GM12878 (cell line): ENCODE data around the gene CAMKK1. TPM values are rescaled to one million over a fixed set of nuclear protein-coding genes. Genes with fewer than 3 reads are reported as not detected.

Experiments used
- ATAC-seq: fragments of 200-7000 bp; cut with Tn5 transposase; 3 replicates; pipeline ENCODE4 v1.9.1; 2020; ENCODE audit warnings: mild to moderate bottlenecking, moderate library complexity
- BruUV-seq: library from RNA; stranded (reverse); fragments of 400-500 nt; replicated peaks from 2 replicates; lab custom pipeline; 2021; lab: Mats Ljungman, UMichigan
- CTCF ChIA-PET: fragments of 300-600 bp; sonication (Branson Sonifier 250); formaldehyde crosslinking; extraction: SDS; loops from one replicate; lab custom pipeline; 2021; ENCODE audit warnings: inconsistent platforms; lab: Yijun Ruan, JAX
- POLR2A ChIA-PET: fragments of 350-600 bp; formaldehyde crosslinking; extraction: SDS; loops from one replicate; lab custom pipeline; 2021; ENCODE audit warnings: inconsistent platforms; lab: Charles Lee
- RAD21 ChIA-PET: fragments of 300-600 bp; sonication (Branson Sonifier 250); formaldehyde crosslinking; loops from one replicate; lab custom pipeline; 2023; ENCODE audit warnings: antibody characterized with exemption; ENCODE audit not compliant: unreplicated experiment; lab: Charles Lee
- SMC1A ChIA-PET: fragments of 300-600 bp; sonication (Branson Sonifier 250); formaldehyde crosslinking; loops from one replicate; lab custom pipeline; 2023; ENCODE audit not compliant: unreplicated experiment, uncharacterized antibody; lab: Charles Lee
- DNase-seq: peaks from one replicate; pipeline ENCODE4 v3.0.0-alpha.2; 2011; ENCODE audit warnings: low read depth, low spot score
- FAIRE-seq: peaks from 3 replicates; lab custom pipeline; 2011; peaks lifted over from hg19 to GRCh38; lab: Jason Lieb, UNC
- H2AFZ ChIP-seq: 2 replicates; pipeline ENCODE4 v1.6.0; 2011; ENCODE audit warnings: low read depth, low read length, control low read depth; ENCODE audit not compliant: control insufficient read depth
- H3K27ac ChIP-seq: 2 replicates; pipeline ENCODE4 v1.5.1; 2011; ENCODE audit warnings: control low read depth; ENCODE audit not compliant: control insufficient read depth, insufficient read depth
- H3K27me3 ChIP-seq, 2 experiments: replicated peaks in 1 of 2; 2 replicates each; pipeline versions ENCODE4 v1.6.0 to v1.6.1; 2011; ENCODE audit warnings: low read length in 1 of 2; ENCODE audit not compliant: control insufficient read depth in 2 of 2, insufficient read depth in 2 of 2
- H3K36me3 ChIP-seq, 2 experiments: 2 replicates each; pipeline ENCODE4 v1.5.1; 2011; ENCODE audit warnings: low read length in 1 of 2; ENCODE audit not compliant: control insufficient read depth in 2 of 2, insufficient read depth in 2 of 2
- H3K4me1 ChIP-seq: 2 replicates; pipeline ENCODE4 v1.6.1; 2011; ENCODE audit warnings: mild to moderate bottlenecking, low read length, moderate library complexity, mixed read lengths; ENCODE audit not compliant: control insufficient read depth, insufficient read depth
- H3K4me2 ChIP-seq: 2 replicates; pipeline ENCODE4 v1.6.0; 2011; ENCODE audit warnings: control low read depth; ENCODE audit not compliant: control insufficient read depth, insufficient read depth
- H3K4me3 ChIP-seq: fragments of 200-600 bp; sonication (generic); 2 replicates; pipeline ENCODE4 v1.5.1; 2016
- H3K79me2 ChIP-seq: 2 replicates; pipeline ENCODE4 v1.6.0; 2011; ENCODE audit warnings: low read length; ENCODE audit not compliant: control insufficient read depth, insufficient read depth
- H3K9ac ChIP-seq: 2 replicates; pipeline ENCODE4 v1.8.0; 2011; ENCODE audit warnings: low read length, control low read depth, mixed read lengths; ENCODE audit not compliant: control insufficient read depth, insufficient read depth
- H3K9me3 ChIP-seq: replicated peaks from 3 replicates; pipeline ENCODE4 v1.5.1; 2011; ENCODE audit warnings: mild to moderate bottlenecking, low read length; ENCODE audit not compliant: control insufficient read depth, insufficient read depth
- H4K20me1 ChIP-seq: 2 replicates; pipeline ENCODE4 v1.6.0; 2011; ENCODE audit not compliant: control insufficient read depth, insufficient read depth
- CREM ChIP-seq: IDR thresholded peaks from 2 replicates; pipeline ENCODE4 v1.6.1; 2014; ENCODE audit warnings: antibody characterized with exemption, low read depth
- JUND ChIP-seq: IDR thresholded peaks from 2 replicates; pipeline ENCODE4 v1.6.1; 2012; ENCODE audit warnings: low read depth, mild to moderate bottlenecking, low read length, improper control_type of control experiment, moderate library complexity
- NRF1 ChIP-seq: conservative IDR thresholded peaks from 2 replicates; pipeline ENCODE4 v1.6.1; 2011; ENCODE audit warnings: mild to moderate bottlenecking, low read depth, low read length, improper control_type of control experiment
- SIX5 ChIP-seq: IDR thresholded peaks from 2 replicates; pipeline ENCODE4 v1.6.1; 2011; ENCODE audit warnings: mild to moderate bottlenecking, low read depth, low read length, moderate library complexity; ENCODE audit not compliant: severe bottlenecking
- ZBTB40 ChIP-seq: fragments of 450-650 bp; IDR thresholded peaks from 2 replicates; pipeline ENCODE4 v1.6.1; 2016; ENCODE audit warnings: mild to moderate bottlenecking, moderate library complexity, borderline replicate concordance
- ZNF24 ChIP-seq: fragments of 450-650 bp; IDR thresholded peaks from 2 replicates; pipeline ENCODE4 v1.6.1; 2017; ENCODE audit warnings: antibody characterized with exemption, mild to moderate bottlenecking
- ZNF622 ChIP-seq: fragments of 450-650 bp; IDR thresholded peaks from 2 replicates; pipeline ENCODE4 v1.6.1; 2017; ENCODE audit warnings: mild to moderate bottlenecking, inconsistent platforms
- WGBS: methylation state at CpG from one replicate; pipeline ENCODE4 v1.1.6; 2016; ENCODE audit warnings: low lambda C conversion rate; ENCODE audit not compliant: insufficient replicate concordance, insufficient coverage; ENCODE audit errors: missing lambda C conversion rate; 5-methylcytosine and 5-hydroxymethylcytosine counted together
- in situ Hi-C: fragments of 300-500 bp; cut with MboI; formaldehyde crosslinking; loops from 9 replicates; pipeline ENCODE4 v1.14.3; 2018; ENCODE audit warnings: mixed read lengths
- intact Hi-C: fragments of 100-400 bp; cut with micrococcal nuclease; formaldehyde crosslinking; loops from one replicate; pipeline ENCODE4 v1.14.2; 2022; ENCODE audit not compliant: unreplicated experiment
- polyA plus RNA-seq, 11 experiments: library from polyadenylated mRNA; depleted of rRNA in 4 of 11; unstranded in 6 of 11; stranded (reverse) in 5 of 11; fragments of >200 nt; fragmentation: Nextera tagmentation in 4 of 11; fragmentation: Illumina TruSeq in 1 of 11; extraction: Ambion mirVana in 4 of 11; extraction: Trizol in 1 of 11; gene quantifications; 1 replicate in 1 of 11; 2 replicates in 10 of 11; pipeline versions ENCODE4 v1.2.1 to v1.2.3, GENCODE V29; 2011 to 2016; ENCODE audit warnings: inconsistent platforms in 2 of 11, missing spikeins in 2 of 11, low read depth in 1 of 11
- total RNA-seq, 4 experiments: library from RNA; depleted of rRNA in 3 of 4; stranded (reverse); fragments of >200 nt in 3 of 4; fragmentation: Illumina TruSeq in 1 of 4; extraction: Trizol in 1 of 4; gene quantifications; 2 replicates each; pipeline versions ENCODE4 v1.2.1 to v1.2.3, GENCODE V29; 2013 to 2021

Gene CAMKK1
- total and polyA plus RNA-seq, 10 of the 15 experiments (the other 5 are each of a cell fraction or from before 2014, with no cell fraction given): 0.06 to 0.84 (median 0.37) TPM

GRCh38 chr17:3851461-3852100 lies 41.3 kb downstream of the CAMKK1 start:
- Histone ChIP-seq H3K27me3 (no peaks in the 10 kb centered on the region; a peak in 1 of 4 replicates), H3K27ac (no peak overlapping the region), H3K4me2 (no peak overlapping the region), H3K79me2 (no peaks in the 10 kb centered on the region), H3K4me1 (no peaks in the 10 kb centered on the region), H3K4me3 (no peak overlapping the region), H2AFZ (no peak overlapping the region), H4K20me1 (no peaks in the 10 kb centered on the region), H3K36me3 (no peaks in the 10 kb centered on the region), H3K9ac (no peak overlapping the region), H3K9me3 (no peaks in the 10 kb centered on the region)
- no TSS peak for BruUV-seq
- ChIA-PET CTCF (interaction anchor here (0.6 to 1.5 kb wide), 5 partner anchors 8 to 114 kb away, joined by 3 to 11 read pairs (median 3); no protein-coding TSS in a partner anchor), SMC1A (interaction anchor here (1.3 kb wide), 1 partner anchor 9 kb away, joined by 3 read pairs; no protein-coding TSS in a partner anchor), RAD21 (no interaction called here), POLR2A (no interaction called here)
- in situ Hi-C loops (no loop called here), intact Hi-C loops (no loop called here)
- WGBS: 65% methylated on average over 24 of the region's 24 CpGs
- ATAC-seq (no peak), DNase-seq (no peak), FAIRE-seq (no peak)
- TF ChIP-seq ZNF24: no peak
- no peak for TF ChIP-seq SIX5
- no peak for TF ChIP-seq NRF1
- no peak for TF ChIP-seq JUND
- TF ChIP-seq ZBTB40: no peak
- TF ChIP-seq ZNF622: no peak
- no peak for TF ChIP-seq CREM
